KOPT-K1 (cell line): ENCODE measurements around the gene GTF3C4.

Experiments used
- H3K27ac ChIP-seq: fragments of 200-600 bp; sonication (generic); 2 replicates; pipeline ENCODE4 v1.5.1; 2016; ENCODE audit warnings: antibody characterized with exemption, mild to moderate bottlenecking, low read depth, low read length; ENCODE audit not compliant: poor library complexity, severe bottlenecking
- H3K36me3 ChIP-seq: fragments of 200-600 bp; sonication (generic); 2 replicates; pipeline ENCODE4 v1.5.1; 2017; ENCODE audit warnings: antibody characterized with exemption, mild to moderate bottlenecking, low read length, moderate library complexity; ENCODE audit not compliant: insufficient read depth
- H3K9me3 ChIP-seq: fragments of 200-600 bp; sonication (generic); 2 replicates; pipeline ENCODE4 v1.5.1; 2017; ENCODE audit warnings: antibody characterized with exemption, low read length, mild to moderate bottlenecking; ENCODE audit not compliant: insufficient read depth, poor library complexity, severe bottlenecking

The GTF3C4 gene

GRCh38 chr9:132670457-132671391, at the start of gene GTF3C4:
Gene GTF3C4 (plus strand): TSS chr9:132670464. CDS start chr9:132670599, 135 bp downstream.
- H3K36me3 ChIP-seq, result peaks cover 10% of the 10 kb centered on the region

GRCh38 chr9:132622159-132622558, 48.1 kb upstream of the GTF3C4 start:
- Histone ChIP-seq H3K27ac (no peak overlapping the region), H3K36me3 (peaks cover 86% of the 10 kb centered on the region), H3K9me3 (no peaks in the 10 kb centered on the region)

More at GRCh38 chr9:132670457-132671391, at the start of gene GTF3C4:
- Histone ChIP-seq H3K27ac (peak within 1 kb of the TSS; percentile 86), H3K9me3 (no peaks in the 10 kb centered on the region)

- Histone ChIP-seq H3K27ac (no peak overlapping the region), H3K36me3 (peaks cover 92% of the 10 kb centered on the region), H3K9me3 (no peaks in the 10 kb centered on the region)
Observed at GRCh38 chr9:132626285-132626684, 44.0 kb upstream of the GTF3C4 start.

GRCh38 chr9:132627106-132627505, 43.2 kb upstream of the GTF3C4 start:
- H3K27ac ChIP-seq, result no peak overlapping the region
- no peaks in the 10 kb centered on the region for H3K9me3 ChIP-seq
- H3K36me3 ChIP-seq, result peaks cover 92% of the 10 kb centered on the region

- Histone ChIP-seq H3K36me3 (peaks cover 92% of the 10 kb centered on the region), H3K27ac (no peak overlapping the region), H3K9me3 (no peaks in the 10 kb centered on the region)
Observed at GRCh38 chr9:132627594-132627993, 42.7 kb upstream of the GTF3C4 start.

- peaks cover 91% of the 10 kb centered on the region for H3K36me3 ChIP-seq
- no peaks in the 10 kb centered on the region for H3K9me3 ChIP-seq
- no peak overlapping the region for H3K27ac ChIP-seq
Observed at GRCh38 chr9:132628746-132629145, 41.5 kb upstream of the GTF3C4 start.

GRCh38 chr9:132630116-132630515, 40.1 kb upstream of the GTF3C4 start:
- Histone ChIP-seq H3K36me3 (peaks cover 78% of the 10 kb centered on the region), H3K9me3 (no peaks in the 10 kb centered on the region), H3K27ac (no peak overlapping the region)

- Histone ChIP-seq H3K36me3 (peaks cover 74% of the 10 kb centered on the region), H3K27ac (no peak overlapping the region), H3K9me3 (no peaks in the 10 kb centered on the region)
Observed at GRCh38 chr9:132630811-132631210, 39.5 kb upstream of the GTF3C4 start.

- Histone ChIP-seq H3K9me3 (no peaks in the 10 kb centered on the region), H3K36me3 (peaks cover 74% of the 10 kb centered on the region), H3K27ac (no peak overlapping the region)
Observed at GRCh38 chr9:132631280-132631679, 39.0 kb upstream of the GTF3C4 start.

GRCh38 chr9:132631685-132632084, 38.6 kb upstream of the GTF3C4 start:
- H3K36me3 ChIP-seq, result peaks cover 74% of the 10 kb centered on the region
- H3K9me3 ChIP-seq, result no peaks in the 10 kb centered on the region
- H3K27ac ChIP-seq, result no peak overlapping the region

- H3K36me3 ChIP-seq, result peaks cover 74% of the 10 kb centered on the region
- no peaks in the 10 kb centered on the region for H3K9me3 ChIP-seq
- H3K27ac ChIP-seq, result no peak overlapping the region
Observed at GRCh38 chr9:132632413-132633129, 37.7 kb upstream of the GTF3C4 start.

- no peak overlapping the region for H3K27ac ChIP-seq
- H3K36me3 ChIP-seq, result peaks cover 75% of the 10 kb centered on the region
- H3K9me3 ChIP-seq, result no peaks in the 10 kb centered on the region
Observed at GRCh38 chr9:132634327-132634726, 35.9 kb upstream of the GTF3C4 start.

- no peak overlapping the region for H3K27ac ChIP-seq
- no peaks in the 10 kb centered on the region for H3K9me3 ChIP-seq
- peaks cover 74% of the 10 kb centered on the region for H3K36me3 ChIP-seq
Observed at GRCh38 chr9:132637351-132637750, 32.9 kb upstream of the GTF3C4 start.

- H3K36me3 ChIP-seq, result peaks cover 74% of the 10 kb centered on the region
- H3K9me3 ChIP-seq, result no peaks in the 10 kb centered on the region
- no peak overlapping the region for H3K27ac ChIP-seq
Observed at GRCh38 chr9:132637801-132638200, 32.5 kb upstream of the GTF3C4 start.

- Histone ChIP-seq H3K9me3 (no peaks in the 10 kb centered on the region), H3K36me3 (peaks cover 76% of the 10 kb centered on the region), H3K27ac (no peak overlapping the region)
Observed at GRCh38 chr9:132638240-132638639, 32.0 kb upstream of the GTF3C4 start.
